Esophagus squamous epithelium (tissue), 4 donors: ENCODE measurements around the gene LIN52.

Source experiments
- POLR2A ChIP-seq, 4 donors: fragments of 450-650 bp; IDR thresholded peaks; one replicate each; pipeline ENCODE4 v1.6.1; 2017; ENCODE audit warnings: antibody characterized with exemption in 4 of 4, mild to moderate bottlenecking in 4 of 4, moderate library complexity in 3 of 4
- TF ChIP-seq, protein P1 (sequence below), 6 experiments: fragments of 450-650 bp in 4 of 6; fragments of 200-600 bp in 2 of 6; sonication (generic) in 2 of 6; IDR thresholded peaks; one replicate each; pipeline ENCODE4 v1.5.1; 2016 to 2019; ENCODE audit warnings: antibody characterized with exemption in 6 of 6, mild to moderate bottlenecking in 4 of 6, moderate library complexity in 4 of 6

- no peak for TF ChIP-seq POLR2A (IDR thresholded peaks at IDR 0.05)
- TF ChIP-seq, protein P1, sequence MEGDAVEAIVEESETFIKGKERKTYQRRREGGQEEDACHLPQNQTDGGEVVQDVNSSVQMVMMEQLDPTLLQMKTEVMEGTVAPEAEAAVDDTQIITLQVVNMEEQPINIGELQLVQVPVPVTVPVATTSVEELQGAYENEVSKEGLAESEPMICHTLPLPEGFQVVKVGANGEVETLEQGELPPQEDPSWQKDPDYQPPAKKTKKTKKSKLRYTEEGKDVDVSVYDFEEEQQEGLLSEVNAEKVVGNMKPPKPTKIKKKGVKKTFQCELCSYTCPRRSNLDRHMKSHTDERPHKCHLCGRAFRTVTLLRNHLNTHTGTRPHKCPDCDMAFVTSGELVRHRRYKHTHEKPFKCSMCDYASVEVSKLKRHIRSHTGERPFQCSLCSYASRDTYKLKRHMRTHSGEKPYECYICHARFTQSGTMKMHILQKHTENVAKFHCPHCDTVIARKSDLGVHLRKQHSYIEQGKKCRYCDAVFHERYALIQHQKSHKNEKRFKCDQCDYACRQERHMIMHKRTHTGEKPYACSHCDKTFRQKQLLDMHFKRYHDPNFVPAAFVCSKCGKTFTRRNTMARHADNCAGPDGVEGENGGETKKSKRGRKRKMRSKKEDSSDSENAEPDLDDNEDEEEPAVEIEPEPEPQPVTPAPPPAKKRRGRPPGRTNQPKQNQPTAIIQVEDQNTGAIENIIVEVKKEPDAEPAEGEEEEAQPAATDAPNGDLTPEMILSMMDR (IDR thresholded peaks at IDR 0.05), result no peak
Measured at GRCh38 chr14:74241652-74242017, 156.9 kb downstream of the LIN52 start.
